Omental fat pad (tissue), 4 donors: ENCODE data around the gene MYBBP1A. TPM values are rescaled to one million over a fixed set of nuclear protein-coding genes. Genes with fewer than 3 reads are reported as not detected.

Experiments used
- ATAC-seq: fragments of 150-250 bp; one replicate; pipeline ENCODE4 v1.9.1; 2016; ENCODE audit warnings: mild to moderate bottlenecking, moderate library complexity; ENCODE audit not compliant: low FRiP score
- DNase-seq: peaks from one replicate; pipeline ENCODE4 v3.0.0-alpha.2; 2019; ENCODE audit warnings: low spot score
- total RNA-seq, 4 donors: library from RNA; depleted of rRNA; stranded (reverse); fragments of >200 nt; gene quantifications; one replicate each; pipeline ENCODE4 v1.1.0, GENCODE V29; 2016
- TF ChIP-seq, protein P1 (sequence below), 3 donors: fragments of 450-650 bp; IDR thresholded peaks; one replicate each; pipeline ENCODE4 v1.5.1; 2016 to 2017; ENCODE audit warnings: antibody characterized with exemption in 3 of 3, mild to moderate bottlenecking in 3 of 3, moderate library complexity in 2 of 3

MYBBP1A gene
- total RNA-seq, 4 donors from 2014 or later = 33.1 to 142 (median 39.1) TPM

DNA sequence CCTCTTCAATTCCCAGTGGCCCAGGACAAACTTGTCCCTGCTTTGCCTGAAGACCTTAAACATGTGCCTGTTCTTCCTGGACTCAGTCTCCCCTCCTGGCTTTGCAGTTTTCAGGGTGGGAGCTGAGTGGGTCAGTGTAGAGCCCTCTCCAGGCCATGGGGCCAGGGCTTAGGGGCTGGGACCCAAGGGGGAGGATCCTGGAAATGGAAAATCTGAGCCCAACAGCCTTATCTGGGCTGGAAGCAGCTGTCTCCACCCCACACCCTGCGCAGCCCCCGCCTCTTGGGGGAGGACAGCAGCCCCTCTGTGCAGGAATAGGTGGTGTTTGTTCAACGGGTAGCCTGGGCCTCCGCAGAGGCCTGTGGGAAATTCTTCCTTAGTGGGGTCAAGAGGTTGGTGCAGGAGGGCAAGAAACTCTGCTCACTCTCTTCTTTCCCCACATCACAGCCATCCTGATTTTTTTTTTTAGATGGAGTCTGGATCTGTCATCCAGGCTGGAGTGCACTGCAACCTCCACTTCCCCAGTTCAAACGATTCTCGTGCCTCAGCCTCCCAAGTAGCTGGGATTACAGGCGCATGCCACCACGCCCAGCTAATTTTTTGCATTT is 22.3 kb upstream of the MYBBP1A start:
- no peak for DNase-seq
- ATAC-seq = no peak
- TF ChIP-seq, protein P1, sequence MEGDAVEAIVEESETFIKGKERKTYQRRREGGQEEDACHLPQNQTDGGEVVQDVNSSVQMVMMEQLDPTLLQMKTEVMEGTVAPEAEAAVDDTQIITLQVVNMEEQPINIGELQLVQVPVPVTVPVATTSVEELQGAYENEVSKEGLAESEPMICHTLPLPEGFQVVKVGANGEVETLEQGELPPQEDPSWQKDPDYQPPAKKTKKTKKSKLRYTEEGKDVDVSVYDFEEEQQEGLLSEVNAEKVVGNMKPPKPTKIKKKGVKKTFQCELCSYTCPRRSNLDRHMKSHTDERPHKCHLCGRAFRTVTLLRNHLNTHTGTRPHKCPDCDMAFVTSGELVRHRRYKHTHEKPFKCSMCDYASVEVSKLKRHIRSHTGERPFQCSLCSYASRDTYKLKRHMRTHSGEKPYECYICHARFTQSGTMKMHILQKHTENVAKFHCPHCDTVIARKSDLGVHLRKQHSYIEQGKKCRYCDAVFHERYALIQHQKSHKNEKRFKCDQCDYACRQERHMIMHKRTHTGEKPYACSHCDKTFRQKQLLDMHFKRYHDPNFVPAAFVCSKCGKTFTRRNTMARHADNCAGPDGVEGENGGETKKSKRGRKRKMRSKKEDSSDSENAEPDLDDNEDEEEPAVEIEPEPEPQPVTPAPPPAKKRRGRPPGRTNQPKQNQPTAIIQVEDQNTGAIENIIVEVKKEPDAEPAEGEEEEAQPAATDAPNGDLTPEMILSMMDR (IDR thresholded peaks at IDR 0.05) = no peak

DNA sequence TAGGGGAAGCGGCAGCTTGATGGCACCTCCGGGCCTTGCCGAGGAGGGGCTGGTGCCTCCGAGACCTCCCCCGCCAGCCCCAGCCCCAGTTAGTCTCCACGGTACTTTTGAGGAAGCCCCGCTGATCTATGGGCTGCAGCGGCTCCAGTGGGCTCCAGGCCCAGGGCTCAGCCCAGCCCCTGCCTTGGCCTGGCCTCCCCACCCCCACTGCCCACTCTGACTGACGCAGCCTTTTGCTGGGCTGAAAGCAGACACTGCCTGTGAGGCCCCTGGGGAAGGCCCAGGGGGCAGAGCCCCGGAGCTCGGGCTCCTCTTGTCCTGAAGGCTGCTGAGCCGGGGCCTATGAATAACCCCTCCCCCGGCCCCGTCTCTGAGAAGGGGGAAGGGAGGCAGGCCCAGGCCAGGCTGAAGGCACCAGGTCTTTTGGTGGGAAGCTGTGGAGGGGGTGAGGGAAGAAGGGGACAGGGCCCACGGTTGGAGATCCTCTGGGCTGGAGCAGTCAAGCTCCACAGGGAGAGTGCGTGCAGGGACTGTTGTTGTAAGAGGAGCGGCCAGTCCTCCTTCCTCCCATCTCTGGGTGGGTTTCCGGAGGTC is 21.6 kb upstream of the MYBBP1A start:
- DNase-seq (no peak), ATAC-seq (no peak)
- TF ChIP-seq, protein P1 (IDR thresholded peaks at IDR 0.05) = no peak

DNA sequence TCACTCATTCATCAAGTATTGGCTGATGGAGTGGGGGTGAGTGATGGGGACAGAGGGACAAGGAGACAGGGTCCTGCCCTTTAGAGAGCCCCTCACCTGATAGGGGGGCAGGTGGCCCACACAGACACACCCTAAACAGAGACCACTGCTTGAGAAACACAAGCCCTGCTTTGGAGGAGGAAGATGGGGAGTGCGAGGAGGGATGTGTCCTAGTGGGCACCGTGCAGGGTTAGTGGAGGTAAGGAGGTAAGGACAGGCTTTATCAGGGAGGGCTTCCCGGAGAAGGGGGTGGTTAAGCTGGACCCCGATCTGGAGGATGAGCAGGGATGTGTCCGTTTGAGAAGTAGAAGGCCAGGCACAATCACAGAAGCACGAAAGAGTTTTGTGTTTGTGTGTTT is 21.0 kb upstream of the MYBBP1A start:
- ATAC-seq (no peak), DNase-seq (no peak)
- TF ChIP-seq, protein P1 (IDR thresholded peaks at IDR 0.05) = no peak

DNA sequence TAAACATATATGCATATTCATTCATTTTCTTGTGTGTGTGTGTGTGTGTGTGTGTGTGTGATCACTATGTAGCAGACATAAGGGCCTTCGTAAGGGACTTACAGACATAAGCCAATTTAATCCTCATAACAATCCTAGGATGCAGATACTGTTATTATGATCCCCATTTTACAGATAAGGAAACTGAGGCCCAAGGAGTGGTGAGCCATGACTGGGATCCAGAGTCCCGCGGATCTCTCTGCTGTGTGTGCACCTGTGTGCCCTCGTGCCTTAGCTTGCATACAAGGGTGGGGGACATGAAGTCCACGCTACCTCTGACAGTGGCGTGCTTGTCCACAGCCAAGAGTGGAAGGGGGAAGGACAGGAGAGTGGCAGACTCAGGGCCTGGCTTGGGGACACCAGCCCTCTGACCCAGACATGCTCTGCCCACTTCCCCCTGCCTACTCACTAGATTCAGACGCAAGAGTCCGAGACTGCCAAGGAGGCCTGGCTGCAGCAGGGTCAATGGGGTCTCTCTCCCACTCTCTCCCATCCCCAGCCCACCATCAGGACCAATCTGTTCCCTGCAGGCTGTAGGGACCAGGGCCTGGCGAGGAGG is 19.4 kb upstream of the MYBBP1A start:
- DNase-seq = no peak
- no peak for ATAC-seq
- TF ChIP-seq, protein P1 (IDR thresholded peaks at IDR 0.05) = no peak

DNA sequence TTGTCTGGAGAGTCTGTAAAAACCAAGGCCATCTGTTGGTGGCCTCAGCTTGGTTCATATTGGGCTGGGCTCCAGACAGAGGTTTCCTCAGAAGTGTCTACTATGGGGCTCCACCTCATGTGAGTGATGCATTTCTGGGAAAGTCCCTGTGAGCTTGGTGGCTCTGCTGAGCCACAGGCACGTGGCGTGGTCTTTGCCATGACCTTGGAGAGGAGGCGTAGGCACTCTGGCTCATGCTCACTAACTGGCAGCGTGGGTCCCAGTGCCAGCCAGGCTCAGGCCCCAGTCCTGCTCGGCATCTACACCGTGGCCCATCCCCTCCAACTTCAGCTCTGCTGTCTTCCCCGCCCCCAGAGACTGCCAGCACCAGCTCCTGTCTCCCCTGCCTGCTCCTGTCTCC is 18.5 kb upstream of the MYBBP1A start:
- ATAC-seq (no peak), DNase-seq (no peak)
- TF ChIP-seq, protein P1 (IDR thresholded peaks at IDR 0.05) = no peak

DNA sequence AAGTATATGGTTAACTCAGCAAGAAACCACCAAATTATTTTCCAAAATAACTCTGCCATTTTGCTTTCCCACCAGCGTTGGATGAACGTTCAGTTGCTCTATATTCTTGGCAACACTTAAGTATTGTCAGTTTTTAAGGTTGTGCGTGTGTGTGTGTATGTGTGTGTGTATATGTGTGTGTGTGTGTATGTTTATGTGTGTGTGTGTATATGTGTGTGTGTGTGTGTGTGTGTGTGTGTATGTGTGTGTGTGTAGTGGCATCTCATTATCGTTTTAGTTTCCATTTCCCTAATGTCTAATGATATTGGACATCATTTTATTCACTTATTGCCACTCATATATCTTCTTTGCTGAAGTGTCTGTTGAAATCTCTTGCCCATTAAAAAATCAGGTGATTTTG is 17.9 kb upstream of the MYBBP1A start:
- TF ChIP-seq, protein P1 (IDR thresholded peaks at IDR 0.05) = no peak
- no peak for ATAC-seq

DNA sequence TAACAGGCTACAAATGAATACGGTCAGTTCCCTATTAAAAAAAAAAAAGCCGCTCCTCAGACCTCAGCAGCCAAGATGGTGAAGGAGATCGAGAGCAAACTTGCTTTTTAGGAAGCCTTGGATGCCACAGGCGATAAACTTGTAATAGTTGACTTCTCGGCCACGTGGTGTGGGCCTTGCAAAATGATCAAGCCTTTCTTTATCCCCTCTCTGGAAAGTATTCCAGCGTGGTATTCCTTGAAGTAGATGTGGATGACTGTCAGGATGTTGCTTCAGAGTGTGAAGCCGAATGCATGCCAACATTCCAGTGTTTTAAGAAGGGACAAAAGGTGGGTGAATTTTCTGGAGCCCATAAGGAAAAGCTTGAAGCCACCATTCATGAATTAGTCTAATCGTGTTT is 16.9 kb upstream of the MYBBP1A start:
- DNase-seq (no peak), ATAC-seq (no peak)
- TF ChIP-seq, protein P1 (IDR thresholded peaks at IDR 0.05) = no peak

More for the DNA sequence above, 17.9 kb upstream of the MYBBP1A start:
- DNase-seq = no peak
